GM21447 (cell line): ENCODE results near the gene GCAT.
"Not testable (repeated sequence)": the region's sequence is repeated elsewhere in the genome, so short reads cannot be mapped to it uniquely, and the experiment has no call there.

ENCODE experiments used
- ATAC-seq: cut with Tn5 transposase; IDR thresholded peaks from one replicate; pipeline ENCODE4 v1.9.1; 2021; ENCODE audit not compliant: unreplicated experiment

Gene GCAT

GRCh38 chr22:37782340-37783168, 25.2 kb upstream of the GCAT start:
- no peak for ATAC-seq

- no peak for ATAC-seq
These were observed 22.8 kb upstream of the GCAT start for GRCh38 chr22:37784829-37785495.

- no peak for ATAC-seq
These were observed 17.5 kb upstream of the GCAT start for GRCh38 chr22:37790234-37790633.

GRCh38 chr22:37792494-37792893, 15.2 kb upstream of the GCAT start:
- no peak for ATAC-seq

- no peak for ATAC-seq
These were observed 13.4 kb upstream of the GCAT start for GRCh38 chr22:37794376-37794775.

- ATAC-seq = no peak
These were observed 11.7 kb upstream of the GCAT start for GRCh38 chr22:37796079-37796478.

GRCh38 chr22:37797259-37797658, 10.5 kb upstream of the GCAT start:
- not testable (repeated sequence) for ATAC-seq

- no peak for ATAC-seq
These were observed 9.7 kb upstream of the GCAT start for GRCh38 chr22:37797874-37798500.

GRCh38 chr22:37799979-37800378, 7.8 kb upstream of the GCAT start:
- ATAC-seq = not testable (repeated sequence)

- ATAC-seq = no peak
These were observed 5.8 kb upstream of the GCAT start for GRCh38 chr22:37801946-37802309.

- no peak for ATAC-seq
These were observed 5.2 kb upstream of the GCAT start for GRCh38 chr22:37802310-37803194.

GRCh38 chr22:37803195-37803638, 4.5 kb upstream of the GCAT start:
- ATAC-seq = no peak

- no peak for ATAC-seq
These were observed 3.9 kb upstream of the GCAT start for GRCh38 chr22:37803639-37804351.

- no peak for ATAC-seq
These were observed 3.3 kb upstream of the GCAT start for GRCh38 chr22:37804352-37804880.

- ATAC-seq = no peak
These were observed 2.6 kb upstream of the GCAT start for GRCh38 chr22:37804881-37805809.

- ATAC-seq = no peak
These were observed 1.9 kb upstream of the GCAT start for GRCh38 chr22:37805810-37806277.

GRCh38 chr22:37806409-37807333, 1.1 kb upstream of the GCAT start:
- ATAC-seq = no peak

GRCh38 chr22:37808294-37808657, 542 bp downstream of the GCAT start:
- no peak for ATAC-seq
